HEK293T (cell line): ENCODE results near the gene MADD.

Source experiments
- ARNT ChIP-seq: fragments of 450-650 bp; IDR thresholded peaks from 2 replicates; pipeline ENCODE4 v1.6.1; 2017; ENCODE audit warnings: mild to moderate bottlenecking
- BHLHE40 ChIP-seq: fragments of 450-650 bp; IDR thresholded peaks from 2 replicates; pipeline ENCODE4 v1.6.1; 2016; ENCODE audit warnings: mild to moderate bottlenecking, moderate library complexity, borderline replicate concordance
- CTBP1 ChIP-seq: fragments of 450-650 bp; IDR thresholded peaks from 2 replicates; pipeline ENCODE4 v1.6.1; 2016; ENCODE audit warnings: borderline replicate concordance
- ELF4 ChIP-seq: fragments of 450-650 bp; IDR thresholded peaks from 2 replicates; pipeline ENCODE4 v1.6.1; 2017; ENCODE audit warnings: antibody characterized with exemption
- FOXA1 ChIP-seq: fragments of 450-650 bp; IDR thresholded peaks from 2 replicates; pipeline ENCODE4 v1.6.1; 2016; ENCODE audit warnings: mild to moderate bottlenecking
- FOXK2 ChIP-seq: fragments of 450-650 bp; IDR thresholded peaks from 2 replicates; pipeline ENCODE4 v1.6.1; 2016; ENCODE audit warnings: mild to moderate bottlenecking
- FOXM1 ChIP-seq: fragments of 450-650 bp; IDR thresholded peaks from 2 replicates; pipeline ENCODE4 v1.6.1; 2017; ENCODE audit warnings: mild to moderate bottlenecking, borderline replicate concordance
- LEF1 ChIP-seq: fragments of 450-650 bp; IDR thresholded peaks from 2 replicates; pipeline ENCODE4 v1.6.1; 2017; ENCODE audit warnings: mild to moderate bottlenecking, borderline replicate concordance
- SP1 ChIP-seq: fragments of 450-650 bp; IDR thresholded peaks from 2 replicates; pipeline ENCODE4 v1.6.1; 2017
- SUZ12 ChIP-seq: fragments of 450-650 bp; IDR thresholded peaks from 2 replicates; pipeline ENCODE4 v1.6.1; 2016; ENCODE audit warnings: mild to moderate bottlenecking
- TARDBP ChIP-seq: fragments of 450-650 bp; IDR thresholded peaks from 2 replicates; pipeline ENCODE4 v1.6.1; 2016
- TF ChIP-seq, protein P1 (sequence below): fragments of 450-650 bp; IDR thresholded peaks from 2 replicates; pipeline ENCODE4 v1.6.1; 2016

DNA sequence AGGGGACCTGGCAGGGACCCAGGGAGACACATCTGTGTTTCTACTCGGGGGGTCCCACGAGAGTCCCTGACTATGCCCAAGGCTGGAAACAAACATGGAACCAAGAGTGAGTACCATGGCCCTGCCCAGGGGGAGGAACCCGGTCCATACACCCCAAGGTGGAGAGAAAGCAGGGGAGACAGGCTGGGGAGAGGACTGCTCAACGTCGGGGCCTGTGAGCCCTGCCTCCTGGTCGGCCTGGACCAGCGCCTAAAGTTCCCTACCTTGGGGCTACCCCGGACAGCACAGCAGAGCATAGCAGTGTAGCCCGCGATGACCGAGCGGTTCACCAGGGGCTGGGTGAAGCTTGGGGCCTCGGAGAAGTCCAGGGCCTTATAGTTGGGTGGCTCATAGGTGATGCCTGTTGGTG lies 62.4 kb downstream of the MADD start:
- TF ChIP-seq FOXK2 (no peak), FOXM1 (no peak), LEF1 (no peak), SUZ12 (no peak), TARDBP (no peak), ELF4 (no peak), SP1 (no peak), BHLHE40 (no peak), CTBP1 (no peak), ARNT (no peak), FOXA1 (no peak)
- TF ChIP-seq, protein P1, sequence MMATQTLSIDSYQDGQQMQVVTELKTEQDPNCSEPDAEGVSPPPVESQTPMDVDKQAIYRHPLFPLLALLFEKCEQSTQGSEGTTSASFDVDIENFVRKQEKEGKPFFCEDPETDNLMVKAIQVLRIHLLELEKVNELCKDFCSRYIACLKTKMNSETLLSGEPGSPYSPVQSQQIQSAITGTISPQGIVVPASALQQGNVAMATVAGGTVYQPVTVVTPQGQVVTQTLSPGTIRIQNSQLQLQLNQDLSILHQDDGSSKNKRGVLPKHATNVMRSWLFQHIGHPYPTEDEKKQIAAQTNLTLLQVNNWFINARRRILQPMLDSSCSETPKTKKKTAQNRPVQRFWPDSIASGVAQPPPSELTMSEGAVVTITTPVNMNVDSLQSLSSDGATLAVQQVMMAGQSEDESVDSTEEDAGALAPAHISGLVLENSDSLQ: no peak
